Cortex of kidney (tissue), 1 donor: ENCODE measurements around the gene ROPN1L.

Source experiments
- DNase-seq: peaks from one replicate; lab custom pipeline; 2025; lab: John Stamatoyannopoulos, UW

ROPN1L gene

DNA sequence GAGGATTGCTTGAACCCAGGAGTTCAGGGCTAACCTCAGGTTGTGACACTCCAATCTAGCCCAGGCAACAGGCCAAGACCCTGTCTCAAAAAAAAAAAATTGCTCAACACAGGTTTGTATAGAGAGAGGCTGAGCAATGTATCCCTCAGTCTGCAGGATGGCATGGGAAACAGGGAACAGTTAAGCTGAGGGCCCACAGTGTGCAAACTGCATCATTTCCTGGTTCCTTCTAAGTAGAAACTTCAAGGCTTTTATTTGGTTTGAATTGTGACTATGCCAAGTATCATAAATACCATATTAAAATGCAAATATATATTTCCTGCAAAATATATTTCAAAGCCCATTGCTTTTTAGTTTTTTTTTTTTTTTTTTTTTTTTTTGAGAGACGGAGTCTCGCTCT is 13.7 kb upstream of the ROPN1L start:
- DNase-seq, result no peak

DNA sequence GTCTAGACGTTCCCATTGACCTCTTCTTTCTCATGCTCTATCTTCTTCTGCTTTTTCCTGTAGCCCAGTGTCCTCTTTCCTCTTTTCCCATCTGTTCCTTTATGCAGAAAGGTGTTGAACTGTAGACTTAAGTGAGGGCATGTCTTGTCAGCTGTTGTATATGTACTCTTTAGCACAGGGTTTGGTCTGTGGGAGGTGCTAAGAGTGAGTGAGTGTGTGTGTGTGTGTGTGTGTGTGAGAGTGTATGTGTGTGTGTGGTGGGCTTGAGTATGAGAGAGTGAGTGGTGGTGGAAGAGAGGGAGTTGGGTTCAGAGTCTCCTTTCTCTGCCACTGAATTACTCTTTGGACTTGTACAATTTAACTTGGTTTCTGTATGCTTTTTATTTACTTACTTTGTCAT is 10.3 kb upstream of the ROPN1L start:
- no peak for DNase-seq

DNA sequence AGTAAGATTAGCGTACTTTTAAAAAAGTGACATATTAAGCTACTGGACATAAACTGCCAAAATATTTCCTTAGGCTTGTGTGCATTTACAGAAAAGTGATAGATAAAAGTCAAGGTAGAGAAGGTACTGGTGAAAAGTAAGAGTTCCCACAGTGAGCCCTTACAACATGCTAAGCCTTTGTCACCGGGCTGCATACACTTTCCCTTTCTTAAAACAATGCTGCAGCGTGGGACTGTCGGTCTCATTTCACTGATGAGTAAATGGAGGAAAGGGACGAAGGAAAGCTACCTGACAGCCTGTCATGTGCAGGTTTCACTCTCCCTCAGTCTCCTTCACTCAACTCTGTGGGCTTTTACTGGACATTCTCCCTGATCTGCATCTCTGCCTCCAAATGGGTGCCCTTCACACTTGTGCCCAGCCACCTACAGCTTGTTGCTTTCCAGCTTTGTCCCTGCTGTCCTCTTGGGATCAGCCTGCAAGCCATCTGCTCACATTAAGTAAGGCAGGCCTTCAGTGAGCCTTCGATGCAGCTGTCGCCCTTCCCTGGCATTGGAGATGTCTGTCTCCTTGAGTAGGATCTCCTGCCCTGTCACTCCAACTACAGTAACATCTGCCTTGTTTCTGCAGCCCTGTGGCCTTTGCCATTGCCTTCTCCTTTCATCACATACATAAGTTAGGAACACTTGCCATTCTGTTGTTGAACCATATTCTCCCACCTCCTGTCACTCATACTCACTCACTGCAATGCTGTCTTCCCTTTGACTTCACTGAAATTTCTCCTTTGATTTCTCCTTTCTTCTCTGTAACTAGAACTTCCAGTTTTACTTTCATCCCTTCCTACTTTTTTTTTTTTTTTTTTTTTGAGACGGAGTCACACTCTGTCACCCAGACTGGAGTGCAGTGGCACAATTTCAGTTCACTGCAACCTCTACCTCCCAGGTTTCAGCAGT is 9.3 kb upstream of the ROPN1L start:
- no peak for DNase-seq

DNA sequence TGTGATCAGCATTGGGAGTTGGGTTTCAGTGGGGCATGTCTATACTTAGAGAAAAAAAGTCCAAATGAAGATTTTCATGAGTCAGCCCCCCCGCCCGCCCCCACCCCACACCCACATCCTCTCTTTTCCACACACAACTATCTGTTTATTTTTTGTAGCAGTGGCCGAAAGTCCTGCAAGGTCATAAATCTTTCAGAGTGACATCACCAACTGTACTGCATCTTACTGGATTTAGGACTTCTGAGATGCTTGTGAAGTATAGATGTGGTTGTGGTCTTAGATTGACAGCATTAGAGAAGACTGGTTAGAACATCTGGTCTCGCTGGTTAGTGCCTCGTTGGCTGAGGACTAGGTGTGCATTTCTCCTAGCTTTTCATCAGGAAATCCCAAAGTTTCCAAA is 7.3 kb upstream of the ROPN1L start:
- no peak for DNase-seq

DNA sequence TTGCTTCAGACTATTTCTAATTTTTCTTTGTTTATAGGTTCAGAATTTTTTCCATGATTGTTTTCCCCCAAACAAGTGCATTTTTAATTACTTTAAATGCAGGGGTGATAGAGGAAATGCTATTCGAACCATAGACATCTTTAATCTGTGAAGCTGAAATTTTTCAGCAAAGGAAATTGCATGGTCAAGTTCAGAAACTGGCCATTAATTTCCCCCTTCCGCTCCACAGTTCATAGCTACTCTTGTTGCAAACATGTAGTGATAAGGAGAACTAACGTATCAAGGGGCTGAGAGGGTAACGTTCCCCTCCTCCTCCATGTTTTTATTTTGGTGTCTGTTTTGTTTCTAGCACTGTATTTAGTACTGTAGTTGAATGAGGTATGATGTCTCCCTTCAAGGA is 3.4 kb upstream of the ROPN1L start:
- no peak for DNase-seq

DNA sequence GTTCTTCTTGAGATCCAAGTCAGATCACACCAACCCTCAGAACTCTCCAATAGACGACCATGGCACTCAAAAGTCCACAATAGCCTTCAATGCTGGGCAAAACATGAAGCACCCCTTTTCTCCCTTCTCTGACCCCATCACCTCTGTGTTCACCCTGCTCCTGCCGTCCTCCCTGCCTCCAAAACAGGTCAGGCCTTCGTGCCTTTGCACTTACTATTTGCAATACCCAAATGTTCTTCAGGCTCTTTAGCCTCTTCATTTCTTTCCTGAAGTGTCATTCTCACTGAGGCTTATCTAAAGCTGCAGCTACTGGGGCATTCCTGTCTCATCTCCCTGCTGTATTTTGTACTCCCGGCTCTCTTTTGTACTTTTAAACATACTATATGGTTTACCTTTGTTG is 2.0 kb upstream of the ROPN1L start:
- DNase-seq, result no peak

DNA sequence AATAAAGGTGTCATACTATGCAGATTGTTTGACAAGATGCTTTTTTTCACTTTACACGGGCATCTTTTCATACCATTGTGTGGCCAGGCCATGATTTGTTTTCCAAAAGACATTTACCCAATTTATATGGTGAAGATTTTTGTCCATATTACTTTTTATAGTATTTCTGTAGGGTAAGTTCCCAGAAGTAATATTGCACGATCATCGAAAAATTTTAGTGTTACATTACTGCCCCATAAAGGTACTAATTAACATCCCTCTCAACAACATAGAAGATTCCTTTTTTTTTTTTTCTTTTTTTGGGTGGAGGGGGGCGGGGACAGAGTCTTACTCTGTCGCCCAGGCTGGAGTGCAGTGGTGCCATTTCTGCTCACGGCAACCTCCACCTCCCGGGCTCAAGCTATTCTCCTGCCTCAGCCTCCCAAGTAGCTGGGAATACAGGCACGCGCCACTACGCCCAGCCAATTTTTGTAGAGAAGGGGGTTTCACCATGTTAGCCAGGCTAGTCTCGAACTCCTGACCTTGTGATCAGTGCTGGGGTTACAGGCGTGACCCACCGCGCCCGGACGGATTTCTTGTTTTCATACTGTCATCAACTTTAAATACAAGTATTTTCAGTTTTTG is 1.2 kb upstream of the ROPN1L start:
- no peak for DNase-seq

DNA sequence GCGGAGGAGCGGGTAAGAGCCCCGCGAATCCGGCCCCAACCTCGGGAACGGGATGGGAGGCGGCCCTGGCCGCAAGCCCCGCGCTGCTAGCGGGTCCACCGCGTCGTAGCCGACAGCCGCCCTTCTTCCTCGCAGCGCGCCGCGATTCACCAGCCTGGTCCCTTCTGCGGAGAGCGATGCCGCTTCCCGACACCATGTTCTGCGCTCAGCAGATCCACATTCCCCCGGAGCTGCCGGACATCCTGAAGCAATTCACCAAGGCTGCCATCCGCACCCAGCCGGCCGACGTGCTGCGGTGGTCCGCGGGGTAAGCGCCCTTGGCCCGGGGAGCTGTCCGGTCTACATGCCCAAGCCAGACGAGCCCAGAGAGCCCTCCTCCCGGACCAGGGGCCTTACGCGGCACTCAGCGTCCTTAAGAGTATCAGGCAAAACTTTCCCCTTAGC is 335 bp downstream of the ROPN1L start:
- no peak for DNase-seq

DNA sequence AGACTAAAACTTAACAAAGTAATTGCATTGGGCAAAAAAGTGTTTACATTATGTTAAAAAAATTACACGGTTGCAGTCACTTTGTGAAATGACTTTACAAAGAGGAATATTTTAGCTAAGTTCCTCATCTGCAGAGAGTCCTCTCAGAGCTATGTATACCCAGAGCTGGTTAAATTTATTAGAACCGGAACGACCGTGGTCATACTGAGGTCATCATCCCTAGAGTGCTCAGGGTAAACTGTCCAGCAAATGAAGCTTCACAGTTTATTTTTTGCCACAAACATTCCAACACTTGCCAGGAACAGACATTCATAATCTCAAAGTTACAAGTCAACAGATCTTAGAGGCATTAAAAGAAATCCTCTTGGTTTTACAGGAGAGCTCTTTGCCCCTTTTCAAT is 897 bp downstream of the ROPN1L start:
- no peak for DNase-seq

DNA sequence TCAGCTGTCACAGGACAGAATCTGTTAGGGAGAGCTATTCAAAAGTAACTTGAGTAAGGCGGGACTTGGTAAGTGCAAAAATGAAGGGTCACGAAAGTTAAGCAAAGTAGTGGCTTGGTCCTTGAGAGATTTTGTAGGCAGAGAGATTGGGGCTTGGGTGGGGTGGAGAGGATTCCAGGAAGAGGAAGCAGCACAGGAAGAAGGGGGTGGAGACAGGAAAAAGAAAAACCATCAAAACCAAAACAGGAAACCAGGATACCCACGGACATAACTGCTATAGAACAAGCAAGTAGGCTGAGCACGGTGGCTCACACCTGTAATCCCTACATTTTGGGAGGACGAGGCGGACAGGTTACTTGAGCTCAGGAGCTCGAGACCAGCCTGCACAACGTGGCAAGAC is 3.7 kb downstream of the ROPN1L start:
- DNase-seq, result no peak

DNA sequence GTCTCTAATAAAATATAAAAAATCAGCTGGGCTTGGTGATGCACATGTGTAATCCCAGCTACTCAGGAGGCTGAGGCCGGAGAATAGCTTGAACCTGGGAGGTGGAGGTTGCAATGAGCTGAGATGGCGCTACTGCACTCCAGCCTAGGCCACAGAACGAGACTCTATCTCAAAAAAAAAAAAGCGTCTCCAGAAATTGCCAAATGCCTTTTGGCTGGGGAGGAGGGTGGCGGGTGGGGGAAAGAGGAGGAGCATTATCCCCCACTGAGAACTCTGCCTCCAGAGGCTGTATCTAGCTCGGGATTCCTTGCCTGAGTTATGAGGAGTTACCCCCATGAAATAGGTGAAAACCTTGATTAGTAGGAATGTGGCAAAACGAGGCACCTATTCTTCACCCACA is 4.8 kb downstream of the ROPN1L start:
- DNase-seq, result no peak

DNA sequence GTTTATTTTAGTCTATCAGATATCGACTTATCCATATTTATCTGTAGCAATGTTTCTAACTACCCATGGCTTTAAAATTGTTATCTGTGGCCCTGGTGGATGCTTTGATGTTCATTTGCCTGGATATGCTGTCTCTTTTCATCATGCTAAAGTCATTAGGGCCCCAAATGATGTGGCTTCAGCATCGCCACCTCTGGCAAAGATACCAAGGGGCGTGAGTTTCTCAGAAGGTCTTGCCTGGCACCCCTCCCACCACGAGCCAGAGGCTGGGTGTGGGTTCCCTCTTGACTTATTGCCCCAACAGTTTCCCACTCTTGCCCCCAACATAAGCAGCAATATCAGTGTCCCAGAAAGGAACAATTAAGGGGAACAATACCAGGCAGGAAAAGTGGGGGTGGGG is 5.4 kb downstream of the ROPN1L start:
- no peak for DNase-seq

DNA sequence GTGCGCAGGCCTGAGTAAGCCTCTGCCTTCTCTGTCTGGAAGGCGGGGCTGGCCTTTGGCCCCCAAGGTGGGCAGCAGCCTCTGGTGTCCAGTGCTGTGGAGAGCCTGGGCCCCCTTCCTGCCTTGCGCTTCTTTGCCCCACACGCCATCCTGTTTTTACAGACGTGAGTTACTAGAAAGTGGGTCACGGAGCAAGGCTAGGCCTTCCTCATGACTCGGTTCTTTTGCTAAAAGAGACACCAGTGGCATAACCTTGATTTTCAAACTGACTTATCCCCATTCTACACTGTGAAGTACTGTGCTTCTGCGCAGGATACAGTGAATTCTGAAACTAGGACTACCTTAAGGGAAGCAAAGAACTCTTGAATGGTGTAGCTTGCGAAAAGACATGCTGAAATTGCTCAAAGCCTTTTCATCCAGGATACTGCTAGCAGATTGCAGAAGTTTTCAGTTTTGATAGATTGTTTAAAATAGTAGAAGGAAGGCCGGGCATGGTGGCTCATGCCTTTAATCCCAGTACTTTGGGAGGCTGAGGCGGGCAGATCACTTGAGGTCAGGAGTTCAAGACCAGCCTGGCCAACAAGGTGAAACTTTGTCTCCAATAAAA is 7.2 kb downstream of the ROPN1L start:
- DNase-seq, result no peak

DNA sequence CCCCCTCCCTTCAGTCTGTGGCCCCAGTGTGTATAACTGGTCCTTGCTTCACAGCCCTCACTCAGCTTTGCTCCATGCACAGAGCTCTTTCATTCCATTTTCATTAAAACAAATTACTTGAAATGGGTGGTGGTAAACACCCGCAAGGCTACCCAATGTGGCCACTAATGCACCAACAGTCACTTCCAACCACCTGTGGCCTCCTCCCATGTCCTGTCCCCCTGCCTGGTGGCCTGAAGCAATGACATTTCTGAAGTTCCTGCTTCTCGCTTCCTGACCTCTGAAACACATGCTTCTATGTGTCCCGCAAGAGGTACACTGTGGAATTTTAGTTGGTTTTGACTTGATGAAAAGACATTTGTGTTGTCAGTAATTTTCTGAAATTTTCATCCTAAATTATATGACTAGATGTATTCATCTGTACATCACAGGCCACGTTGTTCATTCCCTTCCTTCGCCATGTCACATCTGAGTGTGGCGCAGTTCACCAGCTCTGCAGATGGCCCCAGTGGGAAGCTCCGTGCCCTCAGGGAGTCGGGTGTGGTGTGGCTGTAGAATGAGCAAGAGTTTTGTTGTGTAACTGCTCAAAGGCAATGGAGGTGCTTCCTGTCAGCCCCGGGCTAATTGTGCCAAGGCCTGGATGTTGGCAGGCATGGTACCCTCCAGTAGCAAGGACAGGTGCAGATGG is 9.6 kb downstream of the ROPN1L start:
- no peak for DNase-seq

DNA sequence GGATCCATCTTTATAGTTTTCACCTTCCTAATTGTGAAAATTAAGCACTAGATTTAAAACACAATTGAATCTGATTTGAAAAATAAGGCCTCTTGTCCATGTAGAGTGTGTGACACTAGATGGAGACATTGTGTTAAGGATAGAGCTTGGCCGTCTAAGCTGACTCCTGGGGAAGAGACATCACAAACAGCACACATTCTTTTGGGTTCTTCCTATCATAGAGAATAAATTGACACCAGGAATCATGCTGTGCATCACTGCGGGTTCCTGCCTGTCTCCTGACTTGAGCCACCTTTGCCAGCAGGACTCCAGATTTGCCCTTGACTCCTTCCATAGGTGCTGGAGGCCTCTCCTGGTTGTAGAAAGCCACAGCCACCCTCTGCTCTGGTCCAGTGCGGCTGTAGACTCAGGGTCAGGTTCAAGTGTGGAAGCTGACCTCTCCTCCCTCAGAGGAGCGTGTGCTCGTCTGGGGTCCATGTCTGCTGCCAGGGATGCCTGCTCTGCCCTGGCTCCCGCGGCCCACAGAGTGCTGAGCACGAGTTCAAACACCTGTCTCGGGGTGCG is 11.2 kb downstream of the ROPN1L start:
- DNase-seq, result no peak

DNA sequence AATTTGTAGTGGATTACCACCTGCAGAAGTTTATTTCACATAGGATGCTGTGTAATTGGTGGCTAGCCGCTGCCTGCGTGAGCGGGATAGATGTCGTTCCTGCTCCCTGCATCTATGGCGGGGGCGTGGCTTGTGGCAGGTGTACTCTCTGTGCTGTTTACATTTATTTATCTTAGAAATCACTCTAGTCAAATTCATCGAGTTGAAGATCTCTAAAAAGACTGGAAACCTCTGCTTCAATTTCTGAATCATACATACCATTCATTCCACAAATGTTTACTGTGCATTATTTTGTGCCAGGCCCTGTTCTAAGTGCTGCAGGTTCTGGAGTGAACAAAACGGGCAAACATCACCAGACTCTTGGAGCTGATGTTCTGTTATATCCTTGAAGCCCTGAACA is 11.9 kb downstream of the ROPN1L start:
- no peak for DNase-seq

DNA sequence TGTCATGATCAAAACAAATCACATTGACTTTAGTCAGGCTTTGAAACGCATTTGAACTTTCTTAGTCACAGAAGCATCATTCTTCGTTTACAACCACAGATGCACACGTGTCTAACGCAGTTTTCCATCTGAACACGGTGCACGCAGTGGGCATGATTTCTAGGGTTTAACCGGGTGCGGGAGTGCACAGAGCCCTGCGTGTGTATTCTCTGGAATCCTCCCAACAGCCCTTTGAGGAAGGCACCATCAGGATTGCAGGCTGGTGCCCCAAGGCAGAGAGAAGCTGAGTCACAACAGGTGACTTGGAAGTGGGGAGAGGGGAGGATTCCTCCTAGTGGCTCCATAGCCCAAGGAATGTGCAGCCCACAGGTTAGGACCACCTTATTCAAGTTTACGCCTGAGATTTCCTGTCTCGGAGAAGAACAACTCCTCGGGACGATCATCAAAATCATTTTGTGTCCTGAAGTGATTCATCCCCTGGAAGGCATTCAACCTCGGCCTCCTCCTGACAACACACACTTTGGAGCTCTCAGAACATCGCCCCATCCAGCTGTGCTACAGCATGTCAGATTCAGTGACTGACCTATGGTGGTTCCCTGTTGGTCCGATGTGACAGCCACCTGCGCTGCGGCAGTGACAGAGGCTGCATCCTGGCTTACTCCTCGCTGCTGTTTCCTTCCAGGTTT is 13.1 kb downstream of the ROPN1L start:
- no peak for DNase-seq

DNA sequence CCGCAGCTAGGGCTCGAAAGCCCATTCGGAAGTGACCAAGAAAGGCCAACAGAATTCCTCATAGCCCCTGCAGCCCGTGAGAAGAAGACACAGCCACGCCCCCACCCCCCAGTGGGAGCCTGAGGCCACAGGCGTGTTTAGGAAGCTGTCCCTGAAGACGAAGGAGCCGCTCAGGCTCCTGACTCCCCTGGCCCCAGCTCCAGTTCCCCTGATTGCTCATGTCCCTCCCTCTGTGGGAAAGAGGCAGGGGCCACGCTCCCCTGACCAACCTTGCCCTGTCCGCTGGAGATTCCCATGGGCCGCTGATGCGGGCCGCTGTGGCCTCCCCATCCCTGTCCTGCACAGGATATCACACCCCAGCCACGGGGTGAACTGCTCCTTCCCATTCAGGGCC is 13.6 kb downstream of the ROPN1L start:
- no peak for DNase-seq

DNA sequence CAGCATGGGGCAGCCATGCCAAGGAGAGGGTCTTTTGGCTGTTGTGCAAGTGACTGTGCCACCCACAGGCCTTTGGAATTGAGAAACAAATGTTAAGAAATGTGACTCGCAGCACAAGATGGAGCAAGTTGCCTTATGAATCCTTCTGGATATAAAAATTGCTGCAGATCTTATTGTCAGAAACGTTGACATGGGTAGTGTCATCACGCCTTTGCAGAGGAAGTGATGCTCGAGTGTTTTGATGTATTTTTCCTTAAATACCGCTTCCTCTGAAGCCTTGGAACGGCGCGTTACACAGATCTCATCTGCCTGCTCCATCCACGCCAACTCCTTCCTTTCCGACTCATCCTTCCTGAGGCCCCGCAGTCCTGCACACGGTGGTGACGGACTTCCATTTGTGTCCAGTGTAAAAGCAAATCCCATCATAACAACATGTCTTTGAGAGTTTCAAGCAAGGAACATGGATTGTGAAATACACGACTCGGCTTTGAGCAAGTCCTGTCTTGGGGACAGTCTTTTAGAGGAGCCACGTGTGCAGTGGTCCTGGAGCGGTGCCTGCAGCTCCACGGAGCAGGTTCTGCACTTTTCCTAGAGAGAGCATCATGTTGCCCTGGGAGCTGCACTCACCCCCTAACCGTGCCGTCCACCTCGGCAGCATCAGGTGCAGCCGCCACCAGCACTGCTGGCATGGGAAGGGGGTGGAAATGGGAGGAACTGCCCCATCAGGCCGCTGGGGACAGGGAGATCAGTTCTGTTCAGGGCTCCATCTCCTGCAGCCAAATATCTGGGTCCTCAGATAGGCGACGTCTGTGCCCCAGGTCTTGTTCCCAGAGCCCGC is 15.1 kb downstream of the ROPN1L start:
- no peak for DNase-seq

DNA sequence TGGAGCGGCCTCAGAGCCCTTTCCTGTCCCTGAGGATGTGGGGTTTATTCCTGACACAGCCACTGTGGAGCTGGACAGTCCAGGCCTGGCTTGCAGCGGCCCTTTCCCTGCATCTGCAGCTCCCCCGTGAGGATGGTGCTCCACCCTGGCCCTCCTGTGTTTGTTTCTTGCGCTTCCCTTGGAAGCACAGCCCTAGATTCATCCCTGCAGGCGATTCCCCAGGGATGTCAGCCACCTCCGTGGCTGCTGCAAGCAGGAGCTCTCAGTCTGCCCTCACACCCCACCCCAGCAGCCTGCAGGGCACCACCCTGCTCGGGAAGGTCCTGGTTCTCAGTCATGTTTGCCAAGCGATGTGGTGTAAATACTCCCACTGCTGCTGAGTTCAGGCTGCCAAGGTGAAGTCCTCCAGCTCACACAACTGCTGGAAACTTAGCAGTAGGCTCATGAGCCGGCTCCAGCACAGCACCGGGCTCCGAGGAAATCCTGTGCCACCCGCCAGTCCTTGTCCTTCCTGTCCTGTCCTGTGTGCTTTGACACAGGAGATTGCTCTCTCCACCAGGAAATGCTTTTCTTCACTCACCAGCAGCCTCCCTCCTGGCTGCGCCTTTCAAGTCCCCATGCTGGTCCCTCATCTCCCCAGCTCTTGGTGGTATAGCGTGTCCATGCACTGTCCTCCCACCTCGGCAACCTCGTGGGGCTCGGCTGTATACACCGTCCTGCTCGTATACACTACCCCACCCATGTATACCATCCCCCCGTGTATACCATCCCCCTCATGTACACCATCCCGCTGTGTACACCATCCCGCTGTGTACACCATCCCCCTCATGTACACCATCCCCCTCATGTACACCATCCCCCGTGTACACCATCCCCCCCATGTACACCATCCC is 16.2 kb downstream of the ROPN1L start:
- no peak for DNase-seq
